SK-N-SH (cell line): Measurements from ENCODE around the gene HID1. TPM values are rescaled to one million over a fixed set of nuclear protein-coding genes. Genes with fewer than 3 reads are reported as not detected.

Experiments
- CTCF ChIA-PET: fragments of 300-600, 350-600 bp; formaldehyde crosslinking; extraction: SDS; loops from one replicate; lab custom pipeline; 2021; lab: Yijun Ruan, JAX
- POLR2A ChIA-PET: fragments of 350-600 bp; sonication (Branson Sonifier 250); formaldehyde crosslinking; extraction: SDS; loops from one replicate; lab custom pipeline; 2020; ENCODE audit warnings: antibody characterized with exemption, inconsistent platforms; lab: Yijun Ruan, JAX
- DNase-seq: peaks from one replicate; pipeline ENCODE4 v3.0.0; 2012
- H2AFZ ChIP-seq: fragments of 200-600 bp; sonication (generic); 2 replicates; pipeline ENCODE4 v1.8.1; 2016; ENCODE audit warnings: antibody characterized with exemption, mild to moderate bottlenecking, low read depth
- H3F3A ChIP-seq: fragments of 200-600 bp; sonication (generic); replicated peaks from 2 replicates; pipeline ENCODE3; 2016; ENCODE audit warnings: antibody characterized with exemption, mild to moderate bottlenecking; ENCODE audit not compliant: insufficient read depth
- H3K27ac ChIP-seq, 2 experiments: fragments of 200-500 bp in 1 of 2; fragments of 200-600 bp in 1 of 2; sonication (Bioruptor generic) in 1 of 2; sonication (generic), shearing (Covaris generic) in 1 of 2; 2 replicates each; pipeline versions ENCODE4 v1.5.1 to v1.6.1; 2014 to 2016; ENCODE audit warnings: low read depth in 2 of 2, inconsistent platforms in 1 of 2, low read length in 1 of 2, mild to moderate bottlenecking in 1 of 2, mixed read lengths in 1 of 2
- H3K27me3 ChIP-seq: fragments of 200-600 bp; sonication (generic), shearing (Covaris generic); 2 replicates; pipeline ENCODE4 v1.6.1; 2016; ENCODE audit warnings: mixed run types; ENCODE audit not compliant: insufficient read depth
- H3K36me3 ChIP-seq, 2 experiments: fragments of 200-500 bp in 1 of 2; fragments of 200-600 bp in 1 of 2; sonication (Bioruptor generic) in 1 of 2; sonication (generic) in 1 of 2; replicated peaks in 1 of 2; 2 replicates each; pipeline versions ENCODE3 to v1.5.1; 2014 to 2016; ENCODE audit warnings: low read length in 1 of 2, mild to moderate bottlenecking in 1 of 2; ENCODE audit not compliant: insufficient read depth in 2 of 2, control insufficient read depth in 1 of 2
- H3K4me1 ChIP-seq, 2 experiments: fragments of 200-500 bp in 1 of 2; fragments of 200-600 bp in 1 of 2; sonication (Bioruptor generic) in 1 of 2; sonication (generic), shearing (Covaris generic) in 1 of 2; 2 replicates each; pipeline versions ENCODE4 v1.5.1 to v1.6.1; 2014 to 2016; ENCODE audit warnings: low read depth in 1 of 2, low read length in 1 of 2, mixed run types in 1 of 2; ENCODE audit not compliant: insufficient read depth in 2 of 2, control insufficient read depth in 1 of 2
- H3K4me2 ChIP-seq: fragments of 200-600 bp; sonication (generic), shearing (Covaris generic); 2 replicates; pipeline ENCODE4 v1.6.1; 2017; ENCODE audit warnings: mixed run types
- H3K4me3 ChIP-seq, 2 experiments: fragments of 200-500 bp in 1 of 2; fragments of 200-600 bp in 1 of 2; sonication (Bioruptor generic) in 1 of 2; sonication (generic), shearing (Covaris generic) in 1 of 2; 2 replicates each; pipeline versions ENCODE4 v1.5.1 to v1.8.1; 2014 to 2016; ENCODE audit warnings: low read depth in 2 of 2, inconsistent platforms in 1 of 2, low read length in 1 of 2, mild to moderate bottlenecking in 1 of 2, mixed read lengths in 1 of 2, moderate library complexity in 1 of 2
- H3K79me2 ChIP-seq: fragments of 200-600 bp; sonication (generic); 2 replicates; pipeline ENCODE4 v1.8.1; 2017; ENCODE audit warnings: mild to moderate bottlenecking; ENCODE audit not compliant: insufficient read depth
- H3K9ac ChIP-seq: fragments of 200-600 bp; sonication (generic); 2 replicates; pipeline ENCODE4 v1.6.1; 2017; ENCODE audit warnings: mixed run types
- H3K9me2 ChIP-seq: fragments of 200-600 bp; sonication (generic); 2 replicates; pipeline ENCODE4 v1.6.1; 2017; ENCODE audit warnings: mixed run types
- H3K9me3 ChIP-seq: fragments of 200-600 bp; sonication (generic); 2 replicates; pipeline ENCODE4 v1.6.1; 2017; ENCODE audit warnings: mixed run types, mild to moderate bottlenecking, moderate library complexity
- H4K20me1 ChIP-seq: fragments of 200-600 bp; sonication (generic); 2 replicates; pipeline ENCODE4 v1.6.1; 2017; ENCODE audit warnings: mild to moderate bottlenecking, mixed run types; ENCODE audit not compliant: insufficient read depth
- CTCF ChIP-seq: fragments of 200-600 bp; sonication (generic); IDR thresholded peaks from 2 replicates; pipeline ENCODE4 v1.6.1; 2017; ENCODE audit warnings: antibody characterized with exemption, mild to moderate bottlenecking, moderate library complexity
- EP300 ChIP-seq, 2 experiments: IDR thresholded peaks; 2 replicates each; pipeline versions ENCODE4 v1.4.0 to v1.6.1; 2012; ENCODE audit warnings: borderline replicate concordance in 1 of 2, low read depth in 1 of 2, low read length in 1 of 2
- NFIC ChIP-seq: IDR thresholded peaks from 2 replicates; pipeline ENCODE4 v1.4.0; 2012; ENCODE audit warnings: borderline replicate concordance
- NRF1 ChIP-seq: IDR thresholded peaks from 2 replicates; pipeline ENCODE4 v1.6.1; 2012; ENCODE audit warnings: low read depth, mild to moderate bottlenecking, low read length
- PBX3 ChIP-seq: IDR thresholded peaks from 2 replicates; pipeline ENCODE4; 2012
- POLR2AphosphoS5 ChIP-seq: IDR thresholded peaks from 2 replicates; pipeline ENCODE4 v1.6.1; 2012; ENCODE audit warnings: low read depth, low read length
- RCOR1 ChIP-seq: fragments of 150-350 bp; IDR thresholded peaks from 2 replicates; pipeline ENCODE4 v1.6.1; 2017; ENCODE audit warnings: antibody characterized with exemption, low read length
- REST ChIP-seq: IDR thresholded peaks from 2 replicates; pipeline ENCODE4 v1.6.1; 2012; ENCODE audit warnings: mild to moderate bottlenecking, low read depth, low read length, moderate library complexity
- SMC3 ChIP-seq: IDR thresholded peaks from 2 replicates; pipeline ENCODE4 v1.6.1; 2012; ENCODE audit warnings: low read depth, low read length, improper control_type of control experiment
- TAF1 ChIP-seq: IDR thresholded peaks from 2 replicates; pipeline ENCODE4 v1.6.1; 2012; ENCODE audit warnings: low read depth, mild to moderate bottlenecking, low read length, moderate library complexity, borderline replicate concordance
- TCF12 ChIP-seq: IDR thresholded peaks from 2 replicates; pipeline ENCODE4 v1.4.0; 2012
- USF1 ChIP-seq: IDR thresholded peaks from 2 replicates; pipeline ENCODE4 v1.4.0; 2012; ENCODE audit warnings: low read depth, borderline replicate concordance
- WGBS: methylation state at CpG from one replicate; pipeline ENCODE4 v1.1.6; 2017; ENCODE audit warnings: low lambda C conversion rate; 5-methylcytosine and 5-hydroxymethylcytosine counted together
- polyA plus RNA-seq, 3 experiments: library from polyadenylated mRNA; depleted of rRNA; stranded (reverse); fragments of >200 nt; gene quantifications; 2 replicates each; pipeline ENCODE4 v1.2.3, GENCODE V29; 2012

Gene HID1
- polyA plus RNA-seq, 1 of the 3 experiments (the other 2 are of a cell fraction), result 2.5 TPM

GRCh38 chr17:74971069-74971841 lies 1.3 kb downstream of the HID1 start:
- Histone ChIP-seq H3K4me2 (no peak overlapping the region), H3K9me3 (no peaks in the 10 kb centered on the region), H2AFZ (no peak overlapping the region), H3K27ac (peak overlapping the region in 1 of 2 experiments; percentile 85; a peak in 2 of 4 replicates), H3F3A (peaks cover 5% of the 10 kb centered on the region), H3K9ac (no peak overlapping the region)
- 88% methylated on average over 7 of the region's 8 CpGs for WGBS
- DNase-seq, result peak; percentile 91
- TF ChIP-seq REST (no peak), TAF1 (no peak), NRF1 (no peak), SMC3 (no peak), CTCF (no peak), RCOR1 (peak; percentile 72; the same call in 1 of the 2 replicates), TCF12 (no peak), EP300 (IDR thresholded peaks at IDR 0.05; ENCODE audit: borderline replicate concordance in 1 of 2, low read depth in 1 of 2, low read length in 1 of 2) (peak in 1 of 2 experiments; percentile 82; a peak in 2 of 4 replicates), NFIC (no peak), POLR2AphosphoS5 (no peak), USF1 (no peak), PBX3 (no peak)
- TF ChIP-seq, all 33 proteins: peak for 2
- Histone ChIP-seq H3K4me3 (peak overlapping the region; percentile 54 to 70; a peak in 3 of 4 replicates), H3K27me3 (peaks cover 26% of the 10 kb centered on the region), H3K36me3 (no peaks in the 10 kb centered on the region), H3K79me2 (no peaks in the 10 kb centered on the region), H3K9me2 (no peaks in the 10 kb centered on the region), H3K4me1 (peaks cover 0 to 22% of the 10 kb centered on the region in 2 experiments; a peak in 1 of 4 replicates), H4K20me1 (no peaks in the 10 kb centered on the region)
- ChIA-PET POLR2A (interaction anchor here (0.5 to 6.7 kb wide), 15 partner anchors 9 to 591 kb away, joined by 3 to 97 read pairs (median 4); partner anchors contain the start of genes CDR2L, MRPL58 and NT5C), CTCF (interaction anchor here (0.5 to 12.5 kb wide), 17 partner anchors 9 to 904 kb away, joined by 3 to 219 read pairs (median 4); partner anchors contain the start of genes CDR2L, MIF4GD, MRPL58 and OTOP2)
